Measurements from ENCODE around the gene ZNF565. TPM values are rescaled to one million over a fixed set of nuclear protein-coding genes. Genes with fewer than 3 reads are reported as not detected.

The ZNF565 gene
- 0.69 and 5.6 TPM in 2 replicates for polyA plus RNA-seq

DNA sequence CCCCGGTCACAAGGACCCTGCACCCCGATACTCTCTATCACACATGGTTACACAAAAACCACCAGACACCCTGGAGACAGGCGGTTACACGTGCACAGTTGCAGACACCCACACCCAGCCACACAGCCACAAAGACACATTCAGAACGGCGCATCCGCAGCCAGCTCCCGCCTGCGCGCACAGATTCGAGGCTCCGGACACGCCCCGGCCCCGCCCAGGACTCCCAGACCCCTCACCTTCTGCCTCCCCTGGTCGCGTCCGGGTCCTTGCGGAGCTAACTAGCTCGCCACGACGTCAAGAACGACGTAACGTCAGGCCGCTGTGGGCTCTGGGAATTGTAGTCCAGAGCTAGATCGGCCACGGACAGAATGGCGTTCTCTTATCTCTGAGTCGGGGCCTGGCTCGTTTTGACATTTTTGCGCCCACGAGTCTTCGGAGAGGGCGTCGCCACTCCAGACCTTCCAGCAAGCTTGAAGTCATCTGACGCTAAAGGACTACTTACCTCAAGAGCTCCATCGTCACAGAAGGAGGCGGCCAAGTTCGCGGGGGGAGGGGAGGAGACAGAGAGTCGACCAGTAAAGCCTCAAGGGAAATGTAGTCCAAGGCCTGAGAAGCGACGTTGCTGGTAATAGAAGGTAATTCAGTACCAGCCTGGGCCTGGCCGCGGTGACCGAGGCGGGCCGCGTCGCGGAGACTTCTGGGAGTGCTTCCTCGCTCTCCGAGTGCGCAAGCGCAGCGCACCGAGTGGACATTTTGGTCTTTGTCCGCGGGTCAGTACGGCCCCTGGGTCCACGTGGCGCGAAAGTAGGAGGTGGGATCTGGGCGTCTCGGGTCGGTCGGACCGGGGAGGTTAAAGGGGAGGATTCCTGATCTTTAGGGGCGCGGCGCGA lies at the start of gene ZNF565, which contains the start of gene ZNF146:
TSS of gene ZNF565 (minus strand) at position 280 of the 890 bp plus-strand sequence. CDS start 12,680 bp downstream, outside the sequence.
TSS of gene ZNF146 (plus strand) at position 721 of the 890 bp plus-strand sequence. CDS start 21,335 bp downstream, outside the sequence.

GRCh38 chr19:36152352-36153091 lies 61.9 kb downstream of the ZNF565 start, which contains the start of gene COX7A1:
COX7A1 (minus strand) TSS chr19:36152447; CDS start chr19:36152407, 40 bp downstream.

GRCh38 chr19:36139473-36140303 lies 74.8 kb downstream of the ZNF565 start, which contains the start of gene CAPNS1:
CAPNS1 (plus strand) TSS chr19:36140066; CDS start chr19:36141012, 946 bp downstream.

Other genes with a start within 250 kb of the ZNF565 start
- 6.4 and 14.1 TPM in 2 replicates for gene SDHAF1, start 219.5 kb downstream of the ZNF565 start, polyA plus RNA-seq
- 3.4 and 4.6 TPM in 2 replicates for gene SYNE4, start 205.9 kb downstream of the ZNF565 start, polyA plus RNA-seq
- gene ALKBH6, start 200.5 kb downstream of the ZNF565 start, polyA plus RNA-seq: 1.9 and 9.9 TPM in 2 replicates
- gene CLIP3, start 181.8 kb downstream of the ZNF565 start, polyA plus RNA-seq: 34.3 and 46.5 TPM in 2 replicates
- gene THAP8, start 160.4 kb downstream of the ZNF565 start, polyA plus RNA-seq: 1.3 and 2.7 TPM in 2 replicates
- 1.9 TPM in 1 of 2 replicates, not detected in the other for gene WDR62, start 159.8 kb downstream of the ZNF565 start, polyA plus RNA-seq
- not detected in 2 replicates for gene OVOL3, start 103.5 kb downstream of the ZNF565 start, polyA plus RNA-seq
- 314 and 340 TPM in 2 replicates for gene POLR2I, start 99.8 kb downstream of the ZNF565 start, polyA plus RNA-seq
- 84.8 and 90.6 TPM in 2 replicates for gene TBCB, start 99.2 kb downstream of the ZNF565 start, polyA plus RNA-seq
- gene CAPNS1, start 74.6 kb downstream of the ZNF565 start, polyA plus RNA-seq: 272 and 360 TPM in 2 replicates
- gene COX7A1, start 62.2 kb downstream of the ZNF565 start, polyA plus RNA-seq: 639 and 665 TPM in 2 replicates
- gene ZNF146, start 441 bp upstream of the ZNF565 start, polyA plus RNA-seq: 23.3 and 28.6 TPM in 2 replicates
- 17.6 and 20.7 TPM in 2 replicates for gene ZFP14, start 164.5 kb upstream of the ZNF565 start, polyA plus RNA-seq
- gene ZFP82, start 204.0 kb upstream of the ZNF565 start, polyA plus RNA-seq: 11.2 and 19.0 TPM in 2 replicates